CD14-positive monocyte (primary cell): ENCODE data around the gene CCDC188. TPM values are rescaled to one million over a fixed set of nuclear protein-coding genes. Genes with fewer than 3 reads are reported as not detected.

Source experiments
- DNase-seq, 3 donors: peaks; one replicate each; pipeline ENCODE4 v3.0.0-alpha.2; 2011 to 2022
- H2AFZ ChIP-seq: 2 replicates; pipeline ENCODE4 v1.6.0; 2012; ENCODE audit warnings: mild to moderate bottlenecking, low read depth, low read length, inconsistent platforms; ENCODE audit not compliant: insufficient read depth, poor library complexity, severe bottlenecking
- H3K27ac ChIP-seq, 2 donors: 1 replicate in 1 of 2; 2 replicates in 1 of 2; pipeline ENCODE4 v1.5.1; 2012 to 2013; ENCODE audit warnings: low read length in 2 of 2, control low read depth in 1 of 2, inconsistent platforms in 1 of 2, low read depth in 1 of 2, mild to moderate bottlenecking in 1 of 2
- H3K27me3 ChIP-seq, 2 donors: one replicate each; pipeline versions ENCODE4 v1.6.0 to v1.6.1; 2011 to 2013; ENCODE audit warnings: low read length in 2 of 2; ENCODE audit not compliant: control insufficient read depth in 2 of 2, insufficient read depth in 2 of 2
- H3K36me3 ChIP-seq, 2 donors: replicated peaks in 1 of 2; 1 replicate in 1 of 2; 2 replicates in 1 of 2; pipeline versions ENCODE4 v1.5.1 to v1.6.1; 2012 to 2013; ENCODE audit warnings: low read length in 2 of 2, control low read depth in 1 of 2, inconsistent platforms in 1 of 2, mild to moderate bottlenecking in 1 of 2; ENCODE audit not compliant: insufficient read depth in 2 of 2, control insufficient read depth in 1 of 2
- H3K4me1 ChIP-seq, 2 donors: 1 replicate in 1 of 2; 2 replicates in 1 of 2; pipeline versions ENCODE4 v1.5.1 to v1.6.1; 2012 to 2013; ENCODE audit warnings: low read length in 2 of 2, control low read depth in 1 of 2, inconsistent platforms in 1 of 2, mild to moderate bottlenecking in 1 of 2, moderate library complexity in 1 of 2; ENCODE audit not compliant: insufficient read depth in 2 of 2, control insufficient read depth in 1 of 2
- H3K4me2 ChIP-seq: replicated peaks from 2 replicates; pipeline ENCODE3; 2012; ENCODE audit warnings: low read length, moderate library complexity, mild to moderate bottlenecking; ENCODE audit not compliant: poor library complexity, severe bottlenecking; ENCODE audit errors: extremely low read depth
- H3K4me3 ChIP-seq, 3 experiments: fragments of 200-600 bp in 1 of 3; sonication (generic) in 1 of 3; replicated peaks in 1 of 3; 1 replicate in 2 of 3; 2 replicates in 1 of 3; pipeline ENCODE4 v1.5.1; 2011 to 2013; ENCODE audit warnings: low read length in 3 of 3, mild to moderate bottlenecking in 3 of 3, control low read depth in 2 of 3, low read depth in 2 of 3, inconsistent platforms in 1 of 3, moderate library complexity in 1 of 3
- H3K79me2 ChIP-seq: 2 replicates; pipeline ENCODE4 v1.6.0; 2012; ENCODE audit warnings: mild to moderate bottlenecking, control low read depth, inconsistent platforms, low read length, moderate library complexity; ENCODE audit not compliant: insufficient read depth
- H3K9ac ChIP-seq: 2 replicates; pipeline ENCODE4 v1.6.0; 2017; ENCODE audit warnings: low read length, mild to moderate bottlenecking; ENCODE audit not compliant: insufficient read depth, poor library complexity, severe bottlenecking
- H3K9me3 ChIP-seq, 2 donors: replicated peaks in 1 of 2; 1 replicate in 1 of 2; 2 replicates in 1 of 2; pipeline versions ENCODE4 v1.5.1 to v1.6.1; 2012 to 2013; ENCODE audit warnings: low read length in 2 of 2, control low read depth in 1 of 2; ENCODE audit not compliant: control insufficient read depth in 1 of 2, insufficient read depth in 1 of 2
- H4K20me1 ChIP-seq: 2 replicates; pipeline ENCODE4 v1.6.0; 2012; ENCODE audit warnings: mild to moderate bottlenecking, low read length, control low read depth, moderate library complexity; ENCODE audit not compliant: insufficient read depth
- H3K27ac Mint-ChIP-seq, 7 donors: one replicate each; pipeline ENCODE4 v1.8.0; 2020; ENCODE audit warnings: mild to moderate bottlenecking in 7 of 7, mixed read lengths in 7 of 7, moderate library complexity in 6 of 7, inconsistent platforms in 2 of 7
- H3K27me3 Mint-ChIP-seq, 3 donors: one replicate each; pipeline ENCODE4 v1.8.0; 2021 to 2022; ENCODE audit warnings: low read depth in 3 of 3, mild to moderate bottlenecking in 3 of 3, mixed read lengths in 3 of 3, moderate library complexity in 3 of 3, inconsistent platforms in 1 of 3
- H3K36me3 Mint-ChIP-seq, 2 donors: one replicate each; pipeline ENCODE4 v1.8.0; 2020; ENCODE audit warnings: mixed read lengths in 2 of 2, inconsistent platforms in 1 of 2, mild to moderate bottlenecking in 1 of 2
- H3K4me1 Mint-ChIP-seq: one replicate; pipeline ENCODE4 v1.8.0; 2020; ENCODE audit warnings: mild to moderate bottlenecking, mixed read lengths
- H3K4me3 Mint-ChIP-seq, 2 donors: one replicate each; pipeline ENCODE4 v1.8.0; 2020; ENCODE audit warnings: mild to moderate bottlenecking in 2 of 2, mixed read lengths in 2 of 2, moderate library complexity in 1 of 2
- H3K9me3 Mint-ChIP-seq, 7 donors: one replicate each; pipeline ENCODE4 v1.8.0; 2020 to 2022; ENCODE audit warnings: mixed read lengths in 7 of 7, mild to moderate bottlenecking in 6 of 7, moderate library complexity in 6 of 7, inconsistent platforms in 2 of 7
- WGBS: methylation state at CpG from one replicate; pipeline ENCODE4 v1.1.5; 2013; ENCODE audit warnings: missing lambda C conversion rate; ENCODE audit not compliant: insufficient coverage; 5-methylcytosine and 5-hydroxymethylcytosine counted together
- intact Hi-C, 2 donors: fragments of 100-400 bp; cut with micrococcal nuclease; formaldehyde crosslinking; loops; one replicate each; pipeline versions ENCODE4 v1.15.0 to v1.15.1; 2023
- polyA minus RNA-seq: library from RNA; depleted of rRNA, polyadenylated mRNA; stranded (reverse); fragments of >200 nt; gene quantifications from 2 replicates; pipeline ENCODE4 v1.2.3, GENCODE V29; 2012
- polyA plus RNA-seq, 3 donors: library from polyadenylated mRNA; depleted of rRNA in 1 of 3; unstranded in 2 of 3; stranded (reverse) in 1 of 3; fragments of 300-500 nt in 2 of 3; fragments of >200 nt in 1 of 3; fragmentation: Illumina TruSeq in 2 of 3; gene quantifications; 1 replicate in 2 of 3; 2 replicates in 1 of 3; pipeline ENCODE4 v1.2.3, GENCODE V29; 2012 to 2021
- total RNA-seq, 12 experiments: library from RNA in 1 of 12; stranded (reverse) in 1 of 12; fragments of 120-200 nt in 1 of 12; gene quantifications; one replicate each; pipeline ENCODE4 v1.2.4 and lab custom pipeline; 2013 to 2026; ENCODE audit warnings: mixed read lengths in 6 of 12, inconsistent platforms in 1 of 12
- TF ChIP-seq, protein P1 (sequence below): fragments of 200-600 bp; IDR thresholded peaks from one replicate; pipeline ENCODE4 v1.8.0; 2022; ENCODE audit warnings: antibody characterized with exemption, mild to moderate bottlenecking

The CCDC188 gene
- total RNA-seq (2013), result not detected
- under 1 TPM in 1 of 3 donors, not detected in 2; 0.15 TPM for polyA plus RNA-seq
- polyA minus RNA-seq, result not detected in 2 replicates
- total RNA-seq (lab: John Stamatoyannopoulos, UW), result 0 to 0.37 (median 0.06) reads per million in 11 experiments

DNA sequence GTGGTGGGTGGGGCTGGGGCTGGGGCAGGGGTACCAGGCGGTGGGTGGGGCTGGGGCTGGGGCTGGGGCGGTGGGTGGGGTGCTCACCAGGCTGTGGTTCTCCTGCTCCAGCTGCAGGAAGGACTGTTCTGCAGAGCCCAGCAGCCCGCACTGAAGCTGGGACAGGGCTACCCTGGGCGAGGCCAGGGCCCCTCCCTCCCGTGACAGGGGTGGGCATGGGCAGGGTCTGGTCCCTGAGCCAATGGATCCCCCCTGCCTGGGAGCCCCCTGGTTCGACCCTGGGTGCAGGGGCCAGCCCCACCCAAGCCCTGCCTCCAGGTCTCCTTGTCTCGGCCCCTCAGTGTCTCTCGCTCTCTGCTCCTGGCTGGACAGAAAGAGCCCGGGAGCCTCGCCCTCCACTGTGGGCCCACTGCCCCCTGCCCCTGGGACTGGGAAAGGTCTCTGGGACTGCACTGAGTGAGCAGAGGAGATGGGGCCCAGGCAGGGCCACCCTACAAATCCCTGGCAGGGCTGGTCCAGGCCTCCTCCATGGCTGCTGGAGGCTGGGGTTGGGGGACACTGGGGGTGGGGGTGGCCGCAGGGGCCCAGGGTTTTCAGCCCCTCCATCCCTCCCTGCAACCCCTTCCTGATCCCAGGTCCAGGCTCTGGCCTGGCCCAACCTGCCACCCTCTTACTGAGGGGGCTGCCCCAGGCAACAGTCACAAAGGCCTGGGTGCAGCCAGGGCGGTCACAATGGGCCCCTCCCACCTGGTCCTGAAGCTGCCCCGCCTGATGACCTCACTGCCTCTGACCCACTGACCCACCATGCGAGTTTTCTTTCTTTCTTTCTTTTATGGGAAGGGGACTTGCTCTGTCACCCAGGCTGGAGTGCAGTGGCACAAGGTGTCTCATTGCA, at the start of gene CCDC188:
TSS of gene CCDC188 (minus strand) at position 675 of the 895 bp plus-strand sequence. CDS start at position 606, 69 bp downstream.
- Mint-ChIP-seq H3K9me3 (no peaks in the 10 kb centered on the region), H3K27ac (peak within 1 kb of the TSS in 1 of 7 donors; percentile 41), H3K4me1 (no peaks in the 10 kb centered on the region), H3K36me3 (no peaks in the 10 kb centered on the region), H3K4me3 (no peak within 1 kb of the TSS), H3K27me3 (peaks cover 0 to 5% (median 1%) of the 10 kb centered on the region in 3 donors)
- DNase-seq, result no peak
- Histone ChIP-seq H2AFZ (no peak within 1 kb of the TSS), H3K4me3 (no peak within 1 kb of the TSS), H3K27ac (no peak within 1 kb of the TSS), H3K36me3 (no peaks in the 10 kb centered on the region), H3K4me2 (no peak within 1 kb of the TSS), H3K9ac (no peak within 1 kb of the TSS), H4K20me1 (no peaks in the 10 kb centered on the region), H3K9me3 (no peaks in the 10 kb centered on the region), H3K79me2 (no peaks in the 10 kb centered on the region), H3K4me1 (peaks cover 3 to 8% of the 10 kb centered on the region in 2 donors), H3K27me3 (no peaks in the 10 kb centered on the region)
- 60% methylated on average over 6 of the region's 14 CpGs for WGBS
- intact Hi-C loops, result no loop called here
- TF ChIP-seq, protein P1, sequence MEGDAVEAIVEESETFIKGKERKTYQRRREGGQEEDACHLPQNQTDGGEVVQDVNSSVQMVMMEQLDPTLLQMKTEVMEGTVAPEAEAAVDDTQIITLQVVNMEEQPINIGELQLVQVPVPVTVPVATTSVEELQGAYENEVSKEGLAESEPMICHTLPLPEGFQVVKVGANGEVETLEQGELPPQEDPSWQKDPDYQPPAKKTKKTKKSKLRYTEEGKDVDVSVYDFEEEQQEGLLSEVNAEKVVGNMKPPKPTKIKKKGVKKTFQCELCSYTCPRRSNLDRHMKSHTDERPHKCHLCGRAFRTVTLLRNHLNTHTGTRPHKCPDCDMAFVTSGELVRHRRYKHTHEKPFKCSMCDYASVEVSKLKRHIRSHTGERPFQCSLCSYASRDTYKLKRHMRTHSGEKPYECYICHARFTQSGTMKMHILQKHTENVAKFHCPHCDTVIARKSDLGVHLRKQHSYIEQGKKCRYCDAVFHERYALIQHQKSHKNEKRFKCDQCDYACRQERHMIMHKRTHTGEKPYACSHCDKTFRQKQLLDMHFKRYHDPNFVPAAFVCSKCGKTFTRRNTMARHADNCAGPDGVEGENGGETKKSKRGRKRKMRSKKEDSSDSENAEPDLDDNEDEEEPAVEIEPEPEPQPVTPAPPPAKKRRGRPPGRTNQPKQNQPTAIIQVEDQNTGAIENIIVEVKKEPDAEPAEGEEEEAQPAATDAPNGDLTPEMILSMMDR, result no peak

DNA sequence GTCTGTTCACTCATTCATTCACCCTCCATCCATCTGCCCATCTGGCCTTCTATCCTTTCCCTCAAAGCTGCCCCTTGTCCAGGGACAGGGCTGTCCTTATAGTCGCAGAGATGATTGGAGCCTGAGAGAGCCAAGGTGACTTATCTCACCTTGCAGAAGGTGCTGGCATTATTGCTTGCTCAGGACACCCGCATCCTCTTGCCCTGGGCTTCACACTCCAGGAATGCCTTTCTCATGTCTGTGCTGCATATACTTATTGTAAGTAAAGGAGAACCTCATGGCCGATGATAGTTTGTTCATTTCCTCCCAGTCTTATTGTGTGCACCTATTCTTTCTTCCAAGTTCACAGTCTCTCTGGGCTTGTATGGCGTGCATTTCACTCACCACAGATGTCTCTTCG, 49.1 kb upstream of the CCDC188 start:
- Histone ChIP-seq H2AFZ (no peak overlapping the region), H4K20me1 (no peaks in the 10 kb centered on the region), H3K9me3 (no peaks in the 10 kb centered on the region), H3K79me2 (no peaks in the 10 kb centered on the region), H3K27ac (no peak overlapping the region), H3K4me2 (no peak overlapping the region), H3K9ac (no peak overlapping the region), H3K4me1 (peaks cover 6 to 7% of the 10 kb centered on the region in 2 donors), H3K36me3 (no peaks in the 10 kb centered on the region), H3K4me3 (no peak overlapping the region), H3K27me3 (no peaks in the 10 kb centered on the region)
- Mint-ChIP-seq H3K27me3 (peaks cover 0 to 2% (median 2%) of the 10 kb centered on the region in 3 donors), H3K36me3 (no peaks in the 10 kb centered on the region), H3K9me3 (no peaks in the 10 kb centered on the region), H3K27ac (no peak overlapping the region), H3K4me1 (peaks cover 4% of the 10 kb centered on the region), H3K4me3 (no peak overlapping the region)
- TF ChIP-seq, protein P1, result no peak
- no peak for DNase-seq
- intact Hi-C loops, result no loop called here
- WGBS, result 100% methylated on average over 2 of the region's 5 CpGs
